A673 (cell line): ENCODE data around the gene TAF1C.

Source experiments
- CTCF ChIP-seq: fragments of 300-800, 200-600 bp; sonication (generic); conservative IDR thresholded peaks from 2 replicates; pipeline ENCODE4 v1.5.1; 2017; ENCODE audit warnings: low read depth, mild to moderate bottlenecking, antibody characterized with exemption, low read length, moderate library complexity, mixed read lengths
- EZH2 ChIP-seq: fragments of 200-600 bp; sonication (generic); IDR thresholded peaks from 2 replicates; pipeline ENCODE4 v1.6.1; 2017; ENCODE audit warnings: borderline replicate concordance, low read depth, mild to moderate bottlenecking, mixed read lengths, antibody characterized with exemption, low read length; ENCODE audit not compliant: poor library complexity, severe bottlenecking

- no peak for TF ChIP-seq CTCF
- no peak for TF ChIP-seq EZH2
These were observed 55.7 kb downstream of the TAF1C start for GRCh38 chr16:84131117-84131516.
